GM19328 (cell line): ENCODE results near the gene GDPGP1.

Source experiments
- ATAC-seq: cut with Tn5 transposase; IDR thresholded peaks from one replicate; pipeline ENCODE4 v1.9.1; 2021; ENCODE audit warnings: mild to moderate bottlenecking, moderate library complexity; ENCODE audit not compliant: unreplicated experiment

Gene GDPGP1

GRCh38 chr15:90294601-90295269 lies 60.7 kb downstream of the GDPGP1 start:
- ATAC-seq, result no peak

GRCh38 chr15:90295270-90295648 lies 61.2 kb downstream of the GDPGP1 start:
- no peak for ATAC-seq
